Measurements from ENCODE around the gene ZNF236.

ZNF236 gene

GRCh38 chr18:76859474-76860339, 37.4 kb downstream of the ZNF236 start:
- DNase-seq (ENCODE audit: low read depth in 2 of 2) = peak; percentile 13 to 15

GRCh38 chr18:76860411-76860810, 38.1 kb downstream of the ZNF236 start:
- DNase-seq (ENCODE audit: low read depth in 2 of 2) = no peak

- no peak for DNase-seq (ENCODE audit: low read depth in 2 of 2)
Observed at GRCh38 chr18:76866666-76867065, 44.3 kb downstream of the ZNF236 start.

DNA sequence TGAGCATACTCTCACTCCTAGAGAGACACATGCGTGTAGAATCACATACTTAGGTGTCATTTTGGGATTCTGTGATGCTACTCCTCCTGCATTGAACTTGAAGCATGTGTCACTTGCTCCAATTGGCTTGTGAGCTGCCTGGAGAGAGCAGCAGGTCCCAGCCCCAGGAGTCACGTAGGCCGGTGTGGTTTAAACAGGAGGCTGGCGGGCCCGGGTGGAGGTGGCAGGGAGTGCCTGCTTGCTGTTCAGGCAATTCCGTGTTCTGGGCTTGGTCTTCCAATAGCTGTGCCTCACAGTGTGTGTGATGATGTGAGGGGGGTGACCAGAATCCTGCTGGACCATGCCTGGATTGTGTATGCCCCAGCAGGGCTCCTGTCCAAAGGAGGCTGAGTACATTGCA, 51.0 kb downstream of the ZNF236 start:
- DNase-seq (ENCODE audit: low read depth in 2 of 2) = no peak

GRCh38 chr18:76873713-76874112, 51.4 kb downstream of the ZNF236 start:
- no peak for DNase-seq (ENCODE audit: low read depth in 2 of 2)

DNA sequence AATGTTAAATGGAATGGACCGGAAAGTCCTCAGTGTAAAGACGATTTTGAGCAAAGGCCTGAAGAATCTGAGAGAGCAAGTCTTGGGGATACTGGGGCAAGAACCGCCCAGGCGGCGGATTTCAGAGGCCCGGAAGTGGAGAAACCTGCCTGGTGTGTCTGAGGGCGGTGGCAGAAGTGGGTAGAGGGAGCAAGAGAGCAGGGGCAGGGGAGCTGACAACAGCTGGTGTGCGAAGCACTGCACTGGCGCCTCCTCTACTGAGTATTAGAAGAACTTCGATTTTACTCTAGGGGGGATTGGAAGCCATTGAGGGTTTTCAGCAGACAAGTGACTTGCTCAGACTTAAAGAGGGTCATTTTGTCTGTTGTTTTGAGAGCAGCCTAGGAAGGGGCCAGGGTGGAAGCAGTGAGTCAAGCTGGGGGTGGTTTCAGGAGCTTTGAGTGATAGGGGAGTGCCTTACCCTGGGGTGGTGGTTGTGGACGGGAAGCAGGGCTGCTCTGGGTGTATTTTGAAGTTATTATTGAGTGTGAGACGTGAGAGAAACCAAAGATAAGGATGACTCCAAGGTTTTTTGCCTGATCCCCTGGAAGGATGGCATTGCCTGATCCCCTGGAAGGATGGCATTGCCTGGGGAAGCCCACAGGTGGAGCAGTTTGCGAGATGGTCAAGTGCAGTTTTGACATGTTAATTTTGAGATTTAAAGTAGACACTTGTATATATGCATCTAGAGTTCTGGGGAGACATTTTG, 52.5 kb downstream of the ZNF236 start:
- DNase-seq (ENCODE audit: low read depth in 2 of 2) = peak; percentile 22 to 43

DNA sequence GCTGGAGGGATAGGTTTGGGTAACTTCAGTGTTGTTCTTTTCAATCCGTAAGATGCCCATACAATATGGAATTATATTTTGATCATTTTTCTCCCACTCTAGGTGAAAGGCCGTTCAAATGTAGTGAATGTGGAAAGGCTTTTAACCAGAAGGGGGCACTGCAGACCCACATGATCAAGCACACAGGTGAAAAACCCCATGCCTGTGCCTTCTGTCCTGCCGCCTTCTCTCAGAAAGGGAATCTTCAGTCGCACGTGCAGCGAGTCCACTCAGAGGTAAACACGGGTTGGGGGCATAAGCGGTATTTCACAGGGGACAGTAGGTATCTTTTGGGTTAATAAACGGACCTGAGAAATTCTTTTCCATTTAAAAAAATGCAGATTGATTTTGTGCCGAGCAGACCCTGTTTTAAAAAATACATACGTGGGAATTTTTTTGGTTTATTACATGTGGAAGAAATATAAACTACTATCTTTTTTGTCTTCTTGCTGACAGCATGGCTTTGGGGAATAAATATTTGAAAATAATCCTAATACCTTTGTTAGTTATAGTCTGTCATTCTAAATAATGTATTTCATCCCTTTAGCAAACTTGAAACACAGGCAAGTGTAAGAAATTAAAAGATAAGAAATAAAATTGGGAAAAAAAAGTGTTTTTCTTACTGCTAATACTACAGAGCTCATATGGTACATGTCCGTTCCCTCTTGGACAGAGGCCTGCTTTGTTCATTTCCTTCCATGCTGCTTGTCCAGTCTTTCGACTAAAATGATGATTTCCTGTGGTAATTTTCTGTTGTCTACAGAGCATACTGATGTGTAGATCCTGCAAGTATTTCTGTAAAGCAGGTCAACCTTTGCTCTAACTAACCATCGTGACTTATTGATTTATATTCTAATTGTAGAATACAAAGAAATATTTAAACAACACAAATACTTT, 53.3 kb downstream of the ZNF236 start:
- peak; percentile 21 to 30 for DNase-seq (ENCODE audit: low read depth in 2 of 2)

DNA sequence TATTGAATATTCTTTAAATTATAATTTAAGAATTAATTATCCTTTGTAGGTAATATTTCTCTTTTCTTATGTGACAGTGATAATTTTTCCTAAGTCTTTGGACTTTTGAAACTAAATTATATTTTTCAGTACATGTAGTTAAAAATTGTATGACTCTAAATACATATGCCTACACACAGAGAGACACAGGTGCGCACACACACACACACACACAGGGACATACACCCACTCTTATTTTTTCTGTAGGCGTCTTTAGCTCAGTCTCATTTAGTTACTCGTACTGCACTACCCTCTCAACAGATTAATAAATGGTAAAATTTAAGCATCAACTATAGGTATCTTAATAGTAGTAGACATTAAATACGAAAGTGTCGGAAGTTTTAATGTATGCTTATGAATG, 56.1 kb downstream of the ZNF236 start:
- no peak for DNase-seq (ENCODE audit: low read depth in 2 of 2)

DNA sequence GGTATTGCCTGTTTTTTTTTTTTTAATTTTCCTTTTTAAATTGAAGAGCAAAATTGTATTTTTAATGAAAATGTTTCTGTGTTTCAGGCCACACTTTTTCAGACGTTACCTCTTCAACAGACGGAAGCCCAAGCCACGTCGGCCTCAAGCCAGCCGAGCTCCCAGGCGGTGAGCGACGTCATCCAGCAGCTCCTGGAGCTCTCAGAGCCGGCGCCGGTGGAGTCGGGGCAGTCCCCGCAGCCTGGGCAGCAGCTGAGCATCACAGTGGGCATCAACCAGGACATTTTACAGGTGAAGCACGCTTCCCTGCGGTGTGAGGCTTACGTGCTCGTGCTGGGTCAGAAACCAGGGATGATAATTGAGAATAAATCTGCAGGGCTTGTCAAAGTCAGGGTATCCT, 57.7 kb downstream of the ZNF236 start:
- no peak for DNase-seq (ENCODE audit: low read depth in 2 of 2)

DNA sequence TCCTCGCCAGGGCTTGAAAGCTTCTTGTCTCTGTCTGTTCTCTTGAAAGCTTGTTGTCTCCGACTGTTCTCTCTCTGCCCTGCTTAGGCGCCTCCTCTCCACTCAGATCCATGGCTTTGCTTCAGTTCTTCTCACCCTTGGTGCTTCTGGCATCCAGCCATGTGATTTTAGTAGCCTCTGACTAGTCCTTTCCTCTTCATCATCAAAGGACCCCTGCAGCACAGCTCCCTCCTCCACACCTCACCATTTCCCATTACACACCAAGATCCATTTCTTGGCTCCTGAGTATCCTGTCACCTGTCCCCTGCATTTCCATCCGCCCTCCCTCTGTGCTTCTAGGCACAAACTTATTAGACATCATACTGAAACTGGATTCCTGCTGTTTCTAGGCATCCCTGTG, 59.4 kb downstream of the ZNF236 start:
- no peak for DNase-seq (ENCODE audit: low read depth in 2 of 2)

DNA sequence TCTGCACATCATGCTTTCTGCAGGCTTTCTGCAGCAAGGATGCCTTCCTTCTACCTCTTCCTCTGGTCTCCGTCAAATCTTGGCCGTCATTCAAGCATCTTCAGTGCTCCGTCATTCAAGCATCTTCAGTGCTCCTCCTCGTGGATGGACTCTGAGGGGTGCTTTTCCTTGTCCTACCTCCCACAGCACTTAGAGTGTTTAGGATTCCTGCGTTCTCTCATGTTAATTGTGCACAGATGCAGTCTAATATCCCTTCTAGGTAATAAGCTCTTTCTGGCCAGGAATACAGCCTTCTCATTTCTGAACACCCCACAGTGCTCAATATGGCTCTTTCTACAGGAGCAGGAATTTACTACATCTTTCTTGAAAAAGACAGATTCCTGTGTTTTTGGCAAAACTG, 59.8 kb downstream of the ZNF236 start:
- no peak for DNase-seq (ENCODE audit: low read depth in 2 of 2)

DNA sequence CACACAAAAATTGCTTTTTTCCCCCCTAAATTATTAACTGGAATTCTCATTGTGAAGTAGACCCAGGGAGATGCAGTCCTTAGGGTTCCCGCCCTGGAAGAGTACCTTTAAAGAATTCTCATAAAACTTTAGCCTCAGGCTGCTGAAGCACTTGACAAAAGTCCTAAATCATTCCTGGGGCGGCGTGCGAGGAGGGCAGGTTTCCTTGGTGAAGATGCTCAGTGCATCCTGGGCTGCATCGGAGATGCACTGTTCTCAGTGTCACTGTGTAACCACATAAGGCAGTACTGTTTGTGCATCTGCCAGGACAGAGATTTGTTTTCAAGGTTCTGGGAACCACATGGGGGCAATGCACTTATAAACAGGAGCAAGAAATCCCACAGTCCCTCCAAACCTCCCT, 62.6 kb downstream of the ZNF236 start:
- DNase-seq (ENCODE audit: low read depth in 2 of 2) = no peak

GRCh38 chr18:76886112-76886511, 63.8 kb downstream of the ZNF236 start:
- DNase-seq (ENCODE audit: low read depth in 2 of 2) = no peak

- DNase-seq (ENCODE audit: low read depth in 2 of 2) = no peak
Observed at GRCh38 chr18:76889091-76889699, 66.8 kb downstream of the ZNF236 start.

DNA sequence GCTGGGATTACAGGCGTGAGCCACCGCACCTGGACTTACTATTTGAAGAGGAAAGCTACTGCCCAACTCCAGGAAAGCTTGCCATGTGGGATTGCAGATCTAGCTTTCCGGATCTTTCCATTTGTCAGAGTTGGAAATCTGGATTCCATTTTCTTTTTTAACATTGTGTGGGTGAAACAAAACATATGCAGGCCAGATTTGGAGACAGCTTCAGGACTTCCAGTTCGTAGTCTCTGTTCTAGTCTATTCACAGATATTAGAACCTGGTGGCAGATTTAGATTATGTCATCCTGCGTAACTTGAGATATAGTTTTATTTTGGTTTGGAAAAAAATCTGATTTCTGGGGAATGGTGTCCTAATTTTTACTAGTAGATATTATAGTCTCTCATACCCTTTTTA, 70.5 kb downstream of the ZNF236 start:
- DNase-seq (ENCODE audit: low read depth in 2 of 2) = no peak

DNA sequence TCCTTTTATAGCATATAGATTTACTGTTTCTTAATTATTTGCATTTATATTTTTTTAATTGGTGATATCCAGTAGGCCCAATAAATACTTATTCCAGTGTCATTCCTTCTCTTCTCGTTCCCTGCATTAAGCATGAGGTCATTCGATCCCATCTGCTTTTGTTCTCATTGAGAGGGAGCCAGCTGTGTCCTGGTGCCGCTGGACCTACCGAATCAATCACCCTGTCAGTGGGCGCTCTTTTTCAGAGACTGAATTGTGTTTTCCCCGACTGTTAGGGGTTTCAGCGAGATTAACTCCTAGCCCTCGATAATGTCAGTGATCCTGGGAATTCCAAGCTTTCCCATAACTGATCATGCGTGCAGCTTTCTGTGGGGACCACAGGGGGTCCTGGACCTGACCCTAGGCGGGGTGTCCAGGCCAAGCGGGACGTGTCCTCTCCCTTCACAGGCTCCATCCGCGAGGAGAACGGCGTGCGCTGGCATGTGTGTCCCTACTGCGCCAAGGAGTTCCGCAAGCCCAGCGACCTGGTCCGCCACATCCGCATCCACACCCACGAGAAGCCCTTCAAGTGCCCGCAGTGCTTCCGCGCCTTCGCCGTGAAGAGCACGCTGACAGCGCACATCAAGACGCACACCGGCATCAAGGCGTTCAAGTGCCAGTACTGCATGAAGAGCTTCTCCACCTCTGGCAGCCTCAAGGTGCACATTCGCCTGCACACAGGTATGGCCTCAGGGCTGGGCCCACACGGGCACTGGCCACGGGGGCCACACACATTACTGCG, 72.4 kb downstream of the ZNF236 start:
- DNase-seq (ENCODE audit: low read depth in 2 of 2) = no peak

- DNase-seq (ENCODE audit: low read depth in 2 of 2) = no peak
Observed at GRCh38 chr18:76895498-76895897, 73.1 kb downstream of the ZNF236 start.

DNA sequence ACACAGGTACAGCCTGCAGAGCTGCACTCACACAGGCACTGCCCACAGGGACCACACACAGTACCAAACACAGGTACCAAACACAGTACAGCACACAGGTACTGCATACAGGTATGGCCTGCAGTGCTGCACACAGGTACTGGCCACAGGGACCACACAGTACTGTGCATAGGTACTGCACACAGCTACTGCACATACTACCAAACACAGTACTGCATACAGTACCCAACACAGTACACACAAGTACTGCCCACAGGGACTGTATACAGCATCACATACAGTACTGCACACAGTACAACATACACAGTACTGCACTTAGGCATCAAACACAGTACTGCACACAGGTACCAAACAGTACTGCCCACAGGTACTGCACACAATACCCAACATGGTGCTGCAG, 74.3 kb downstream of the ZNF236 start:
- no peak for DNase-seq (ENCODE audit: low read depth in 2 of 2)

- no peak for DNase-seq (ENCODE audit: low read depth in 2 of 2)
Observed at GRCh38 chr18:76897257-76897656, 74.9 kb downstream of the ZNF236 start.

DNA sequence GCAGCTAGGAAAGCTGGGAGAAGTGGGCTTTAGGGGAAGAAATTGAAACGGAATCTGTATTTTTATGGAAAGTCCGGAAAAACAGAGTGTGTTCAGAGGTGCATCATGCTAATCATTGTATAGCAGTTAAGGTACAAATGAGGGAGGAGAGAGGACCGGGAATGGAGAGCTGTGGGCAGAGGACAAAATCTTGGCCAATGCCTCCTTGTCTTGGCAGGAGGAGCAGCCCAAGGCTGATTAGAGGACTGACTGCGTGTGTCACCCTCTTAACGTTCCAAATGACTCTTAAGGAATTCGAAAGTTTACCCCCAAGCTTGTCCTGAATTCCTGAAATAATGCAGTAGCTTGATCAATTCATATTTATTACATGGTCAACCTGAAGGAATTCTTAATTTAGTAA, 81.0 kb downstream of the ZNF236 start:
- no peak for DNase-seq (ENCODE audit: low read depth in 2 of 2)

GRCh38 chr18:76905821-76906220, 83.5 kb downstream of the ZNF236 start:
- DNase-seq (ENCODE audit: low read depth in 2 of 2) = no peak
